Lung (tissue), 12 donors: ENCODE results near the gene A1CF. TPM values are rescaled to one million over a fixed set of nuclear protein-coding genes. Genes with fewer than 3 reads are reported as not detected.

Source experiments
- ATAC-seq: fragments of 200-7000 bp; cut with Tn5 transposase; one replicate; pipeline ENCODE4 v1.9.1; 2020; ENCODE audit warnings: moderate number of reproducible peaks; ENCODE audit not compliant: insufficient read depth, low FRiP score
- DNase-seq, 3 donors: peaks; one replicate each; pipeline ENCODE4 v3.0.0-alpha.2; 2013 to 2017
- H3K27ac ChIP-seq, 2 donors: one replicate each; pipeline ENCODE4 v1.5.1; 2013; ENCODE audit warnings: mild to moderate bottlenecking in 2 of 2, moderate library complexity in 2 of 2, control low read depth in 1 of 2, inconsistent platforms in 1 of 2, low read depth in 1 of 2, low read length in 1 of 2
- H3K27me3 ChIP-seq, 3 donors: one replicate each; pipeline ENCODE4 v1.5.1; 2013; ENCODE audit warnings: low read length in 2 of 3; ENCODE audit not compliant: control insufficient read depth in 3 of 3, insufficient read depth in 3 of 3
- H3K36me3 ChIP-seq, 4 donors: one replicate each; pipeline ENCODE4 v1.5.1; 2013; ENCODE audit warnings: low read length in 4 of 4, mild to moderate bottlenecking in 1 of 4, moderate library complexity in 1 of 4; ENCODE audit not compliant: control insufficient read depth in 4 of 4, insufficient read depth in 4 of 4
- H3K4me1 ChIP-seq, 5 donors: one replicate each; pipeline ENCODE4 v1.5.1; 2013; ENCODE audit warnings: low read length in 5 of 5, mild to moderate bottlenecking in 2 of 5, moderate library complexity in 1 of 5; ENCODE audit not compliant: control insufficient read depth in 5 of 5, insufficient read depth in 5 of 5
- H3K4me3 ChIP-seq: one replicate; pipeline ENCODE4 v1.5.1; 2013; ENCODE audit warnings: mild to moderate bottlenecking, control low read depth, moderate library complexity
- H3K9ac ChIP-seq, 2 donors: one replicate each; pipeline ENCODE4 v1.5.1; 2013; ENCODE audit warnings: low read length in 2 of 2, control low read depth in 1 of 2; ENCODE audit not compliant: insufficient read depth in 1 of 2
- H3K9me3 ChIP-seq, 4 donors: one replicate each; pipeline ENCODE4 v1.5.1; 2013; ENCODE audit warnings: low read length in 3 of 4, mild to moderate bottlenecking in 1 of 4, moderate library complexity in 1 of 4; ENCODE audit not compliant: control insufficient read depth in 4 of 4, insufficient read depth in 3 of 4
- CTCF ChIP-seq: IDR thresholded peaks from 2 replicates; pipeline ENCODE4 v1.5.1; 2012; ENCODE audit warnings: mild to moderate bottlenecking; ENCODE audit errors: control extremely low read depth, extremely low read depth
- WGBS, 2 donors: extraction: QIAGEN DNeasy Blood & Tissue Kit; methylation state at CpG; one replicate each; pipeline ENCODE4 v1.1.7; 2013; 5-methylcytosine and 5-hydroxymethylcytosine counted together
- polyA plus RNA-seq, 2 donors: library from polyadenylated mRNA; stranded (reverse); fragments of 200-250 nt; gene quantifications; one replicate each; pipeline ENCODE4 v1.2.1, GENCODE V29; 2013
- total RNA-seq, 2 donors: library from RNA; depleted of rRNA in 1 of 2; stranded (reverse); fragments of >200 nt in 1 of 2; gene quantifications; one replicate each; pipeline ENCODE4 v1.2.1, GENCODE V29; 2014 to 2021
- donor health status: control.
- donor health status: control.
- donor health status: Bipolar disorder and iron deficiency.
- donor health status: healthy.
- donor health status: DM: yes; HTN: yes; CAD: no.

The A1CF gene
- total and polyA plus RNA-seq, 4 donors = under 0.01 to 0.25 (median 0.05) TPM

- H3K36me3 ChIP-seq = no peaks in the 10 kb centered on the region
- no peak overlapping the region for H3K9ac ChIP-seq
- TF ChIP-seq CTCF = no peak
- H3K9me3 ChIP-seq = no peaks in the 10 kb centered on the region
- H3K4me3 ChIP-seq = no peak overlapping the region
- H3K27me3 ChIP-seq = no peaks in the 10 kb centered on the region
- ATAC-seq (no peak), DNase-seq (no peak)
- whole genome bisulfite sequencing, 2 donors = 82 to 84% methylated on average over 5 of the region's 5 CpGs
- no peak overlapping the region for H3K27ac ChIP-seq
- no peaks in the 10 kb centered on the region for H3K4me1 ChIP-seq
Observed at GRCh38 chr10:50874723-50875122, 10.7 kb downstream of the A1CF start.

DNA sequence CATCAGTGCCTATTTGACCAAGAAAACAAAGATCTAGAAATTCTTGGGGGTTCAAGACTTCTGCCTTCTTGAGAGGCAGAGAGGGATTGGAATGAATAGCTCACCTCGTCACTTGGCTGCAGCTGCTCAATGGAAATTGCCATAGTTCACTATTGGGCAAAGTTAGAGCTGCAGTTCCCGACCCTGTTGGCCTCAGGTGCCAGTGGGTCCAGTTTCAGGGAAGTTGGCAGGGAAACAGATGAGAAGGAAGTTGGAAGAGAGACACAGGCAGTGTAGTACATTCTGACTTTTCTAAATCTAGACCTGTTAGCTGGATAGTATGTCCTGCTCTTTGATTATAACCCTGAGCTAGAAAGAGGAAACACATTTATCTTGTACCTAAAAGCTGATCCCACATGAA, 19.1 kb downstream of the A1CF start:
- DNase-seq = no peak
- no peak for TF ChIP-seq CTCF
- Histone ChIP-seq H3K4me3 (no peak overlapping the region), H3K27me3 (peaks cover 0 to 4% (median 0%) of the 10 kb centered on the region in 3 donors), H3K27ac (no peak overlapping the region), H3K9ac (no peak overlapping the region), H3K36me3 (no peaks in the 10 kb centered on the region), H3K9me3 (no peaks in the 10 kb centered on the region), H3K4me1 (no peaks in the 10 kb centered on the region)
- ATAC-seq = no peak
- WGBS, 2 donors = 71 to 73% methylated on average over 2 of the region's 2 CpGs

DNA sequence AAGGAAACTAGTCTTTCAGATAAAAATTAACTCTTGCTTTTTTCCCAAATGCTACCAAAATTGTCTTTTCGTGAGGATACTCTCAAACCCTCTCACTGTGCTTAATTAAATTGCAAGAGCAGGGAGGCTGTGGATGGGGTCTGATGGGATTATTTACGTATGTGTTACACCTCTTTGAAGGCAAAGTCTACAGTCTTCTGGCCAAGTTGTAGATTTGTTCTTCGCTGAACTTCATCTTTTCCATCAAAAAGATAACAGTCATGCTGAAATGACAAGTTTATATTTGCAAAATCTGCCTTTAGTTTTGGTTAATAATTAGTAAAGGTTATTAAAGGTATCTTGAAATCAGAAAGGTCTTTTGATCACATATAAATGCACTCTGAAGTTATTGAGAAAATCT, 22.7 kb downstream of the A1CF start:
- no peaks in the 10 kb centered on the region for H3K9me3 ChIP-seq
- no peaks in the 10 kb centered on the region for H3K36me3 ChIP-seq
- DNase-seq (no peak), ATAC-seq (no peak)
- TF ChIP-seq CTCF = no peak
- H3K27ac ChIP-seq = no peak overlapping the region
- H3K4me3 ChIP-seq = no peak overlapping the region
- H3K9ac ChIP-seq = no peak overlapping the region
- 76 to 81% methylated on average over 3 of the region's 3 CpGs for WGBS, 2 donors
- no peaks in the 10 kb centered on the region for H3K27me3 ChIP-seq
- no peaks in the 10 kb centered on the region for H3K4me1 ChIP-seq

DNA sequence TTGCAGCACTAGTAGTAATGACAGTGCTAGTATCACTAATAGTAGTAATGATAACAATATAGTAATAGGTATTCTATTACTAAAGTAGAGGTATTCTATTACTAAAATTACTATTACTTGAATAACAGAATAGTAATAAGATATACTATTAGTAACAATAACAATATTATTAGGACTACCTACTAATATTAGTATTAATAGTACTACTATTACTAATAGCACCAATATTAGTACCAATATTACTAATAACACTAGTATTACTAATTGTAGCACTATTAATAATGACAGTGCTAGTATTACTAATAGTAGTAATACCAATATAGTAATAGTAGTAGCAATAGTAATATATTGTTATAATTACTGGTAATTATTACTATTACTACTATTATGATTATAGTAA, 24.1 kb downstream of the A1CF start:
- Histone ChIP-seq H3K9me3 (no peaks in the 10 kb centered on the region), H3K4me1 (no peaks in the 10 kb centered on the region), H3K9ac (no peak overlapping the region), H3K4me3 (no peak overlapping the region), H3K27ac (no peak overlapping the region), H3K27me3 (peaks cover 0 to 2% (median 0%) of the 10 kb centered on the region in 3 donors), H3K36me3 (no peaks in the 10 kb centered on the region)
- ATAC-seq (no peak), DNase-seq (no peak)
- no peak for TF ChIP-seq CTCF
